IPS-NIHi11 (cell line): ENCODE results near the gene ZNF610.
"Not testable (repeated sequence)": the region's sequence is repeated elsewhere in the genome, so short reads cannot be mapped to it uniquely, and the experiment has no call there.

Experiments
- DNase-seq: peaks from one replicate; pipeline ENCODE4 v3.0.0; 2012; ENCODE audit warnings: mixed read lengths, low spot score

ZNF610 gene

DNA sequence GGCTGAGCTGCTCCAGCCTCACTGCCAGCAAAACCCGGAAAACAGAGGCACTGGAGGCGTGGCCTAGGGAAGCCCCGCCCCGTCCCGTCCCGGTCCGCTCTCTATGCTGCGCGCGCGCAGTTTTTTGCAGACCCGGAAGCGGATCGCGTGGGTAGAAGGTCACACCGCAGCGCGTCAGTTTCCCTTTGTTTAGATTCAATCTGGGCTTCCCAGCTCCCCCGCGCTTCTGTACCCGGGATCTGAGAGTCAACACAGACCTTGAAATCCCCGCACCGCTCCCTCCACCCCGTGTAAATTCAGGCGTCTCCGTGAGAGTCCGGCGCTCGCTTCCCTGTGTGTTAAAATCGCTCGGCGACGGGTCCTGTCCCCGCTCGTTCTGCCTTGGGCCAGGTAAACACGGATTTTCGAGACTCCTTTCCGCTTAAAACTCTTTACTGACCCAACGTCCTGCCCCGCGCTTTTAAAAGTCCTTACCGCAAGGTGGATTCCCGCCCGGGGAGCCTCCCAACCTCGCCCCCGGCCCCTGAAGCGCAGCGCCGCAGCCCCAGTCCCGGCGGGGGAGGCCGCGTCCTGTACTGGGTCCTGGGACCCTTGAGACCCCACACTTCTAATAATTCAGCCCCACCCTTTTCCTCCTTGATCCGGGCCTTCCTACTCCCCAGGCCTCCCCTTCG, at the start of gene ZNF610:
TSS of gene ZNF610 (plus strand) at position 127 of the 674 bp plus-strand sequence. CDS start 12,930 bp downstream, outside the sequence.
- peak; percentile 91 for DNase-seq

- no peak for DNase-seq
Measured at GRCh38 chr19:52286256-52286655, 49.8 kb upstream of the ZNF610 start.

- DNase-seq = no peak
Measured at GRCh38 chr19:52291781-52292180, 44.3 kb upstream of the ZNF610 start.

GRCh38 chr19:52292946-52293345, 43.1 kb upstream of the ZNF610 start:
- DNase-seq = not testable (repeated sequence)

DNA sequence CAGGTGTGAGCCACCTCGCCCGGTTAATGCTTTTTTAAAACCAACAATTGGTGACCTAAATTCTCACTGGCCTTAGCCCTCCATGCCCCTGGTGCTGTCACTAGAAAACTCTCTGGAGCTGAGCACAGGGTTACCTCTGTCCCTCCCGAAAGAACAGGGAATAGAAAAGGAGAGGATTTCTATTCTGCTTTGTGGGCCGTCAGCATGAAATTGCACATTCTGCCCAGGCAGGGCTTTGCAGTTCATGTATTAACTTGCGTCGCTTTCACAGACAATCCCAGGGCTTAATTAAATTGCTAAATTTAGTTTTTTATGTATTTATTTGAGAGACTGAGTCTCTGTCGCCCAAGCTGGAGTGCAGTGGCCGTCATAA, 39.7 kb upstream of the ZNF610 start:
- DNase-seq = no peak

DNA sequence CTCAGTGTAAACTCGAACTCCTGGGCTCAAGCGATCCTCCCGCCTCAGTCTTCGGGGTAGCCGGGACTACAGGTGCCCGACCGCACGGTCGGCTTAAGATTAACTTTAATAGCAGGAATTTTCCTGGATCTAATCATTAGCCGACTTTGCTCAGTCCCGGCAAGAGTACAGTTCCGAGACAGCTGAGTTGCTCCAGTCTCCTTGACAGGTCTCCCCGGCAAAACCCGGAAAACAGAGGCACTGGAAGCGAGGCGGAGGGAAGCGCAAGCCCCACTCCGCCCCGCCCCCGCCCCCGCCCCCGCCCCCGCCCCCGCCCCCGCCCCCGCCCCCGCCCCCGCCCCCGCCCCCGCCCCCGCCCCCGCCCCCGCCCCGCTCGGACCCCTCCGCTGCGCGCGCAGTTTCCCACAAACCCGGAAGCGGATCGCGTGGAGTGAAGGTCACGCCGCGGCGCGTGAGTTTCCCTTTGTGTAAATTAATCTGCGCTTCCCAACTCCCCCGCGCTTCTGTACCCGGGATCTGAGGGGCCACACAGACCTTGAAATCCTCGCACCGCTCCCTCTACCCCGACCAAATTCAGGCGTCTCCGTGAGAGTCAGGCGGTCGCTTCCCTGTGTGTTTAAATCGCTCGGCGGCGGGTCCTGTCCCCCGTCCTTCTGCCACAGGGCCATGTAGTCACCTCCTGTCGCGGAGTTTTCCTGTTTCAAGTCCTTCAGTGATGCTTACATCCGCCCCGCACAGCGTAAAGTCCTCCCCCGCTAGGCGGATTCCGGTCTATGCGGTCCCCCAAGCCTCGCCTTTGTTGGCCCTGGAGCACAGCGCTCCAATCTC, 39.1 kb upstream of the ZNF610 start, which contains the start of gene ZNF480:
TSS of gene ZNF480 (plus strand) at position 397 of the 828 bp plus-strand sequence. CDS start 3,244 bp downstream, outside the sequence.
- DNase-seq = peak; percentile 85

DNA sequence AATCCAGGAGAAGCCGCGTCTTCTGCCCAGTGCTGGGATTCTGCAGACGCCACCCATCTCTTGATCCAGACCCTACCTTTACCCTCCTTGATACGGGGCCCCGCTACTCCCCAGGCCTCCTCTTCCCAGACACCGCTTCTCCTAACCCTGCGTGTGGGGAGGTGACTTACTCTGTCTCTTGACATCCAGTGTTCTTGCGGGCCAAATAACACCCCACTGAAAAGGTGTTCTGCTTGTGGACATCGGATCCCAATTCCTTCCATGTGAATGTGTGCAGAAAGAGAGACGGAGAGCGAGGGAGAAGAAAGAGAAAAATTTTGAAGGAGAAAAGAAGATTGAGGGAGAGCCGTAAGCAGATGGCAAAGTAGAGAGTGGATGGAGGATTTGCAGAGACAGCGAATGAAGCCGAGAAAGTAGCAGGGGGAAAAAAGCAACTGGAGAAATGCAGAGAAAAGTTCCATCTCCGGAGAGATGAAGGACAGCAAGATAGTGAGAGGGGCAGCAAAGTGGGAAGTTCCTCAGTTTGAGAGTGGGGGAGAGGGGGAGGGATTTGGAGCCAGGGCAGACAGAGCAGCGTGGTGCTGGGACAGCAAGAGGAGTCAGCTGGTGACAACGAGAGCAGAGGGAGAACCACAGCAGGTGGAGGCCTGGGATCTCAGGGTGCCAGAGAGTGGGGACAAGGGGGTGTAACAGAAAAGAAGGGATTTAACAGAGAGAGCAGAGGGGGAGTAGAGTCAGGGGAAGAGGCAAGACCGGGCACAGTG, 38.3 kb upstream of the ZNF610 start:
- no peak for DNase-seq

GRCh38 chr19:52307275-52307674, 28.8 kb upstream of the ZNF610 start:
- no peak for DNase-seq

- no peak for DNase-seq
Measured at GRCh38 chr19:52322429-52322828, 13.6 kb upstream of the ZNF610 start.

- no peak for DNase-seq
Measured at GRCh38 chr19:52331757-52332156, 4.3 kb upstream of the ZNF610 start.

GRCh38 chr19:52335768-52336116, 301 bp upstream of the ZNF610 start:
- no peak for DNase-seq

DNA sequence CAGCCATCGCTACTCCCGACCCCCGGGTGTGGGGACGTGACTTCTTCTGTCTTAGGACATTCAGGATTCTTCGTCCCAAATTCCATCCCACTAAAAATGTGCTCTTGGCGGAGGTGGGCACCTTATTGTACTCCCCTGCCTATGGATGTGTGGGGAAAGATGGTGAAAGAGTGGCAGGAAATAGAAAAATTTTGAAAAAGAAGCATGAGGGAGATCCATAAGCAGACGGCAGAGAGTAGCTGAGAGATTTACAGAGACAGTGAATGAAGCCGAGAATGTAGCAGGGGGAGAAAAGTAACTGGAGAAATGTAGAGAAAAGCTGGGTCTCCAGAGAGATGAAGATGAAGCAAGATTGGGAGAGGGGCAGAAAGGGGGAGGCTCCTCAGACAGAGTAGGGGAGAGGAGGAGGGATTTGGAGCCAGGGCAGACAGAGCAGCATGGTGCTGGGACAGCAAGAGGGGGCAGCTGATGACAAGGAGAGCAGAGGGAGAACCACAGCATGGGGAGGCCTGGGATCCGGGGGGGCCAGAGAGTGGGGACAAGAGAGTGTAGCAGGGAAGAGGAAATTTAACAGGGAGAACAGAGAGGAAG, 843 bp downstream of the ZNF610 start:
- no peak for DNase-seq

DNA sequence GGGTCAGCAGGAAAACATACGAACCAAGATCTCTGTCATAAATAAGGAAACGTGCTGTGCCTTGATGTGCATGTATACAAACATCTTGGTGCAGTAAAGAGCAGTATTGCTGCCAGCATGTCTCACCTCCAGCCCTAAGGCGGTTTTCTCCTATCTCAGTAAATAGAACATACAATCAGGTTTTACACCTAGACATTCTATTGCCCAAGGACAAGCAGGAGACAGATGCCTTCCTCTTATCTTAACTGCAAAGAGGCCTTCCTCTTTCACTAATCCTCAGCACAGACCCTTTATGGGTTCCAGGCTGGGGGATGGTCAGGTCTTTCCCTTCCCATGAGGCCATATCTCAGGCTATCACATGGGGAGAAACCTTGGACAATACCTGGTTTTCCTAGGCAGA, 3.0 kb downstream of the ZNF610 start:
- DNase-seq = not testable (repeated sequence)

- peak; percentile 86 for DNase-seq
Measured at GRCh38 chr19:52343548-52343947, 7.5 kb downstream of the ZNF610 start.

DNA sequence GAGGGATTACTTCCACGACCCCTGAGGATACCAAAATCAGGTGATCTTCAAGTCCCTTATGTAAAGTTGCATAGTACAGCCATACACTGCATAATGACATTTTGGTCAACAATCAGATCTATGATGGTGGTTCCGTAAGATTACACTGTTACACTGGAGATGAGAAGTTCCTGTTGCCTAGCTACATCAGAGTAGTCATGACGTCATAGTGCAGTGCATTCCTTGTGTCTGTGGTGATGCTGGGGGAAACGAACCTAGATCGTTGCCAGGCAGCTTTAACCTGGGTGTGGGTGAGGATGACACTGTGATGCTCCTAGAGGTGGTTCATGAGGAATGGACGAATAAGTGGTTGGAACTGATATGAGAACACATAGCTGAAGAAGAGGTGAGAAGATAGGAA, 9.1 kb downstream of the ZNF610 start:
- no peak for DNase-seq

- DNase-seq = peak; percentile 72
Measured at GRCh38 chr19:52351512-52351911, 15.5 kb downstream of the ZNF610 start.

DNA sequence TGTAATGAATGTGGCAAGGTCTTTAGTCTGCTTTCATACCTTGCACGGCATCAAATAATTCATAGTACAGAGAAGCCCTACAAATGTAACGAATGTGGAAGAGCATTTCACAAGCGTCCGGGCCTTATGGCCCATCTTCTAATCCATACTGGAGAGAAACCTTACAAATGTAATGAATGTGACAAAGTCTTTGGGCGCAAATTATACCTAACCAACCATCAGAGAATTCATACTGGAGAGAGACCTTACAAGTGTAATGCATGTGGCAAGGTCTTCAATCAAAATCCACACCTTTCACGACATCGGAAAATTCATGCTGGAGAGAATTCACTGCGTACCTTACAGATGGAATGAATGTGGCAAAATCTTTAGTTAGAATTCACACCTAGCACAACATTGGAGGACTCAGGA, 30.4 kb downstream of the ZNF610 start:
- DNase-seq = no peak

DNA sequence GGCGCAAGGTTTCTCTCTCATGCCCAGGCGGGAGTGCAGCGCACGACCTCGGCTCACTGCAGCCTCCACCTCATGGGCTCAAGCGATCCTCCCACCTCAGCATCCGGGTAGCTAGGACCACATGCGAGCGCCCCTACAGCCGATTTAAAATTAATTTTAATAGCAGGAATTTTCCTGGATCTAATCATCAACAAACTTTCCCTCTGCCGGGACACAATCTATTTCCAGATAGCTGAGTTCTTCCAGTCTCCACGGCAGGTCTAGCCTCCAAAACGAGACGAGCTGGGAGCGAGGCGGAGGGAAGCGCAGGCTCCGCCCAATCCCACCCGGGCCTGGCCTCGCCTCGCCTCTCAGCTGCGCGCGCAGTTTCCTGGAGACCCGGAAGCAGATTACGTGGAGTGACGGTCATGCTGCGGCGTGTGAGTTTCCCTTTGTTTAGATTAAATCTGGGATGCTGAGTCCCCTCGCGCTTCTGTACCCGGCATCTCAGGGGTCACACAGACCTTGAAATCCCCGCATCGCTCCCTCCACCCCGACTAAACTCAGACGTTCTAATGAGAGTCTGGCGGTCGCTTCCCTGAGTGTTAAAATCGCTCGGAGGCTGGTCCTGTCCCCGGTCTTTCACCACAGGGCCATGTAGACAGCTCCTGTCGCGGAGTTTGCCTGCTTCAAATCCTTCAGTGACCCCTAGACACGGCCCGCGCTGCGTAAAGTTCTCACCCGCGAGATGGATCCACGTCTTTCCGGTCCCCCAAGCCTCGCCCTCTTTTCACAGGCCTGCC, 33.7 kb downstream of the ZNF610 start, which contains the start of gene ZNF880:
TSS of gene ZNF880 (plus strand) at position 365 of the 782 bp plus-strand sequence. CDS start at position 408, 43 bp downstream.
- DNase-seq = peak; percentile 89

DNA sequence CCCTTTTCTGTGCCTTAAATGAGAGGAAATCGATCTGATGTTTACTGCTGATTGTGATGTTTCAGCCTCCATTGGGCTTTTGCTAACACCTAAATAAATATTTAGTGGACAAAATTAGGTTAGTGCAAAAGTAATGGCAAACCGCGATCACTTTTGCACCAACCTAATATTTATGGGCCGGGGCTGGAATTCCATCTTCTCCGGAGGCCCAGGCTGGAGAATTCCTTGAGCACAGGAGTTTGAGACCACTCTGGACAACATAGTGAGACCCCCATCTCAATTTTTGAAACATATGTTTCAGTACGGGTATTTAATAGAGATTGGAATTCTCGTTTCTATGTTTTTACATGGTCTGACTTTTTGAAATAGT, 34.3 kb downstream of the ZNF610 start:
- DNase-seq = no peak

- peak; percentile 35 for DNase-seq
Measured at GRCh38 chr19:52391135-52391534, 55.1 kb downstream of the ZNF610 start.
